ENCODE data around the gene CCNL2.

GRCh38 chr1:1395166-1395565 is 4.0 kb downstream of the CCNL2 start:
- TF ChIP-seq CTCF (conservative IDR thresholded peaks at IDR 0.05; ENCODE audit: low read depth, low read length) (no peak), EZH2 (IDR thresholded peaks at IDR 0.05; ENCODE audit: borderline replicate concordance, low read depth, low read length, poor library complexity, severe bottlenecking) (no peak)
